ENCODE data around the gene ACIN1.

GRCh38 chr14:23035303-23036144, 59.4 kb downstream of the ACIN1 start:
- TF ChIP-seq CTCF (IDR thresholded peaks at IDR 0.05) (no peak), EZH2phosphoT487 (IDR thresholded peaks at IDR 0.05) (no peak)

All from neural progenitor cell (in vitro differentiated cells).